Memory B cell (primary cell): ENCODE measurements around the gene DOCK8.

Source experiments
- ATAC-seq: fragments of 150-1000 bp; cut with Tn5 transposase; 2 replicates; pipeline ENCODE4 v1.10.0; 2021; ENCODE audit warnings: low read depth, mild to moderate bottlenecking, moderate library complexity
- DNase-seq, 2 donors: peaks; one replicate each; pipeline ENCODE4 v3.0.0; 2022; ENCODE audit warnings: low spot score in 2 of 2
- H3K27ac Mint-ChIP-seq: one replicate; pipeline ENCODE4 v1.8.0; 2022; ENCODE audit warnings: mild to moderate bottlenecking, moderate library complexity, mixed read lengths
- H3K27me3 Mint-ChIP-seq: one replicate; pipeline ENCODE4 v1.8.0; 2022; ENCODE audit warnings: mixed read lengths
- H3K36me3 Mint-ChIP-seq: one replicate; pipeline ENCODE4 v1.8.0; 2022; ENCODE audit warnings: mild to moderate bottlenecking, mixed read lengths
- H3K4me1 Mint-ChIP-seq: one replicate; pipeline ENCODE4 v1.8.0; 2022; ENCODE audit warnings: mixed read lengths
- H3K4me3 Mint-ChIP-seq: one replicate; pipeline ENCODE4 v1.8.0; 2022; ENCODE audit warnings: mild to moderate bottlenecking, moderate library complexity, mixed read lengths
- H3K9me3 Mint-ChIP-seq: one replicate; pipeline ENCODE4 v1.8.0; 2022; ENCODE audit warnings: mixed read lengths

Gene DOCK8

GRCh38 chr9:336039-336438 lies 121.4 kb downstream of the DOCK8 start:
- Mint-ChIP-seq H3K4me3 (no peak overlapping the region), H3K9me3 (no peaks in the 10 kb centered on the region), H3K36me3 (peaks cover 36% of the 10 kb centered on the region), H3K4me1 (peaks cover 2% of the 10 kb centered on the region), H3K27ac (peak overlapping the region; percentile 47), H3K27me3 (no peaks in the 10 kb centered on the region)
- ATAC-seq (no peak), DNase-seq (no peak)

GRCh38 chr9:338602-339001 lies 123.9 kb downstream of the DOCK8 start:
- Mint-ChIP-seq H3K27me3 (no peaks in the 10 kb centered on the region), H3K4me1 (peaks cover 2% of the 10 kb centered on the region), H3K27ac (peak overlapping the region; percentile 54), H3K9me3 (no peaks in the 10 kb centered on the region), H3K4me3 (no peak overlapping the region), H3K36me3 (peaks cover 34% of the 10 kb centered on the region)
- DNase-seq (no peak), ATAC-seq (no peak)

- peak overlapping the region; percentile 5 for H3K27ac Mint-ChIP-seq
Observed at GRCh38 chr9:341634-342421, 127.2 kb downstream of the DOCK8 start.

GRCh38 chr9:343773-344172 lies 129.1 kb downstream of the DOCK8 start:
- DNase-seq (no peak), ATAC-seq (no peak)
- Mint-ChIP-seq H3K27me3 (no peaks in the 10 kb centered on the region), H3K36me3 (peaks cover 35% of the 10 kb centered on the region), H3K4me1 (no peaks in the 10 kb centered on the region), H3K9me3 (no peaks in the 10 kb centered on the region), H3K27ac (no peak overlapping the region), H3K4me3 (no peak overlapping the region)

More at GRCh38 chr9:341634-342421, 127.2 kb downstream of the DOCK8 start:
- peaks cover 30% of the 10 kb centered on the region for H3K36me3 Mint-ChIP-seq
- H3K4me3 Mint-ChIP-seq, result no peak overlapping the region
- H3K9me3 Mint-ChIP-seq, result no peaks in the 10 kb centered on the region
- DNase-seq (no peak), ATAC-seq (no peak)
- no peaks in the 10 kb centered on the region for H3K27me3 Mint-ChIP-seq
- H3K4me1 Mint-ChIP-seq, result no peaks in the 10 kb centered on the region

- Mint-ChIP-seq H3K4me3 (no peak overlapping the region), H3K27ac (peak overlapping the region; percentile 58), H3K27me3 (no peaks in the 10 kb centered on the region), H3K4me1 (peaks cover 6% of the 10 kb centered on the region), H3K9me3 (no peaks in the 10 kb centered on the region), H3K36me3 (peaks cover 37% of the 10 kb centered on the region)
- DNase-seq, result no peak
- no peak for ATAC-seq
Observed at GRCh38 chr9:346111-346571, 131.5 kb downstream of the DOCK8 start.

- Mint-ChIP-seq H3K4me1 (peaks cover 9% of the 10 kb centered on the region), H3K36me3 (peaks cover 34% of the 10 kb centered on the region), H3K27ac (peak overlapping the region; percentile 62), H3K27me3 (no peaks in the 10 kb centered on the region), H3K4me3 (no peak overlapping the region), H3K9me3 (no peaks in the 10 kb centered on the region)
- ATAC-seq (no peak), DNase-seq (no peak)
Observed at GRCh38 chr9:347667-348292, 133.1 kb downstream of the DOCK8 start.

- no peaks in the 10 kb centered on the region for H3K27me3 Mint-ChIP-seq
- DNase-seq, result no peak
- peak overlapping the region; percentile 81 for H3K27ac Mint-ChIP-seq
- peaks cover 9% of the 10 kb centered on the region for H3K4me1 Mint-ChIP-seq
- H3K4me3 Mint-ChIP-seq, result no peak overlapping the region
- no peak for ATAC-seq
- H3K36me3 Mint-ChIP-seq, result peaks cover 42% of the 10 kb centered on the region
- H3K9me3 Mint-ChIP-seq, result no peaks in the 10 kb centered on the region
Observed at GRCh38 chr9:350384-350783, 135.7 kb downstream of the DOCK8 start.

- Mint-ChIP-seq H3K4me3 (no peak overlapping the region), H3K4me1 (peaks cover 9% of the 10 kb centered on the region), H3K27ac (peak overlapping the region; percentile 24), H3K27me3 (no peaks in the 10 kb centered on the region), H3K36me3 (peaks cover 40% of the 10 kb centered on the region), H3K9me3 (no peaks in the 10 kb centered on the region)
- ATAC-seq, result no peak
- DNase-seq, result no peak
Observed at GRCh38 chr9:351916-352315, 137.3 kb downstream of the DOCK8 start.

- DNase-seq, result no peak
- Mint-ChIP-seq H3K27me3 (no peaks in the 10 kb centered on the region), H3K9me3 (no peaks in the 10 kb centered on the region), H3K27ac (peak overlapping the region; percentile 45), H3K36me3 (peaks cover 37% of the 10 kb centered on the region), H3K4me1 (peaks cover 9% of the 10 kb centered on the region), H3K4me3 (no peak overlapping the region)
- no peak for ATAC-seq
Observed at GRCh38 chr9:353077-353476, 138.4 kb downstream of the DOCK8 start.

GRCh38 chr9:354453-354852 lies 139.8 kb downstream of the DOCK8 start:
- peaks cover 9% of the 10 kb centered on the region for H3K4me1 Mint-ChIP-seq
- no peaks in the 10 kb centered on the region for H3K9me3 Mint-ChIP-seq
- no peak for DNase-seq
- ATAC-seq, result no peak
- no peak overlapping the region for H3K4me3 Mint-ChIP-seq
- peaks cover 30% of the 10 kb centered on the region for H3K36me3 Mint-ChIP-seq
- H3K27me3 Mint-ChIP-seq, result no peaks in the 10 kb centered on the region
- no peak overlapping the region for H3K27ac Mint-ChIP-seq

GRCh38 chr9:357560-357959 lies 142.9 kb downstream of the DOCK8 start:
- Mint-ChIP-seq H3K4me1 (peaks cover 2% of the 10 kb centered on the region), H3K27me3 (no peaks in the 10 kb centered on the region), H3K36me3 (peaks cover 30% of the 10 kb centered on the region), H3K9me3 (no peaks in the 10 kb centered on the region), H3K27ac (peak overlapping the region; percentile 19), H3K4me3 (no peak overlapping the region)
- DNase-seq (no peak), ATAC-seq (no peak)

- H3K27me3 Mint-ChIP-seq, result no peaks in the 10 kb centered on the region
- ATAC-seq (no peak), DNase-seq (no peak)
- H3K9me3 Mint-ChIP-seq, result no peaks in the 10 kb centered on the region
- H3K4me1 Mint-ChIP-seq, result peaks cover 2% of the 10 kb centered on the region
- H3K36me3 Mint-ChIP-seq, result peaks cover 23% of the 10 kb centered on the region
- H3K27ac Mint-ChIP-seq, result peak overlapping the region; percentile 48
- no peak overlapping the region for H3K4me3 Mint-ChIP-seq
Observed at GRCh38 chr9:362561-363273, 148.1 kb downstream of the DOCK8 start.

- Mint-ChIP-seq H3K27me3 (no peaks in the 10 kb centered on the region), H3K36me3 (peaks cover 24% of the 10 kb centered on the region), H3K4me1 (peaks cover 2% of the 10 kb centered on the region), H3K27ac (no peak overlapping the region), H3K4me3 (no peak overlapping the region), H3K9me3 (no peaks in the 10 kb centered on the region)
- ATAC-seq, result no peak
- DNase-seq, result no peak
Observed at GRCh38 chr9:363274-363612, 148.6 kb downstream of the DOCK8 start.

- Mint-ChIP-seq H3K4me3 (no peak overlapping the region), H3K4me1 (peaks cover 2% of the 10 kb centered on the region), H3K27ac (peak overlapping the region; percentile 35), H3K9me3 (no peaks in the 10 kb centered on the region), H3K27me3 (no peaks in the 10 kb centered on the region), H3K36me3 (peaks cover 38% of the 10 kb centered on the region)
- no peak for ATAC-seq
- no peak for DNase-seq
Observed at GRCh38 chr9:365436-365835, 150.8 kb downstream of the DOCK8 start.
